ENCODE data around the gene CMTM4. TPM values are rescaled to one million over a fixed set of nuclear protein-coding genes. Genes with fewer than 3 reads are reported as not detected.
"Not testable (repeated sequence)": the region's sequence is repeated elsewhere in the genome, so short reads cannot be mapped to it uniquely, and the experiment has no call there.

The CMTM4 gene
- total RNA-seq, 1 experiment from 2014 or later: 110 TPM

- no peak overlapping the region for H3K4me3 Mint-ChIP-seq (ENCODE audit: low read depth, unreplicated experiment)
- peaks cover 2% of the 10 kb centered on the region for H3K9me3 Mint-ChIP-seq (ENCODE audit: low read depth, unreplicated experiment)
- no peak for TF ChIP-seq CTCF (IDR thresholded peaks at IDR 0.05; ENCODE audit: unreplicated experiment)
- H3K4me1 Mint-ChIP-seq (ENCODE audit: low read depth, unreplicated experiment): no peaks in the 10 kb centered on the region
- BruUV-seq (replicated peaks): no TSS peak
- H3K36me3 Mint-ChIP-seq (ENCODE audit: insufficient read depth, unreplicated experiment): no peaks in the 10 kb centered on the region
- no peaks in the 10 kb centered on the region for H3K27me3 Mint-ChIP-seq (ENCODE audit: unreplicated experiment)
- CTCF ChIA-PET: interaction anchor here (0.7 kb wide), 1 partner anchor 244 kb away, joined by 5 read pairs; no protein-coding TSS in a partner anchor
- intact Hi-C loops (cut with micrococcal nuclease; ENCODE audit: unreplicated experiment): no loop called here
- H3K27ac Mint-ChIP-seq (ENCODE audit: unreplicated experiment): no peak overlapping the region
- no peak for DNase-seq
Measured at GRCh38 chr16:66668777-66669444, 27.6 kb downstream of the CMTM4 start.

GRCh38 chr16:66667944-66668343, 28.6 kb downstream of the CMTM4 start:
- CTCF ChIA-PET: interaction anchor here (0.6 kb wide), 1 partner anchor 33 kb away, joined by 3 read pairs; no protein-coding TSS in a partner anchor
- intact Hi-C loops (cut with micrococcal nuclease; ENCODE audit: unreplicated experiment): no loop called here

DNA sequence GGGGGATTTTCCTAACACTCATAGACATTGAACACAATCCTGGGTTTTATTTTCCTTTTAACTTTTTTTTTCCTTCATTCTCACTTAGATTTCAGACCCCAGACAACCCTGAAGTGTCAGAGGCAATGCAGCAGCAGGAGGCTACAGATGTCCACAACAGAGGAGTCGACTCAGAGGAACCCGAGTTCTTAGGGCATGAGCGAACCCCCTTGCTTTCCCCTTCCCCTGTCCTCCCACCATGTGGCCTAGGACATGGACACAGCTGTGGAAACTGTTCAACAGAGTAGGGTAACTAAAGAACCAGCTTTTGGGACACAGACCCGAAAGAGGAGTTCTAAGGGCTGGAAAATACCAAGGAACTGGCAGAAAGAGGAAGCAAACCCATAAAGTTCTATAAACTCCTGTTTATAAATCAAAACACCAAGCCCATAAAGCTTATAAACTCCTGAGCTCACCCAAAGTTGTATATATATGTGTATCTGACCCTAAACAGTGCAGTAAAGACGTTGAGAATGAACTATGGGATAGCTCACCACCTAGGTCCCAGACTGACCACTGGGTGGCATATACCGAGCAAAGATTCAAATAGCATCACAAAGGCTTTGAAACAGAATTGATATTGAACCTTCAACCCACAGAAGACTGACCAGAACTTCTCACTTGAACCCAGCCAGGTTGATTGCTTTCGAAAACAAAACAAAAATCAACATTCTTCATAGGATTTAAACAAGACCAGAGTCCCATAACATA, 33.9 kb downstream of the CMTM4 start:
- TF ChIP-seq CTCF (IDR thresholded peaks at IDR 0.05; ENCODE audit: unreplicated experiment): no peak
- CTCF ChIA-PET: interaction anchor here (0.5 to 3.8 kb wide), 9 partner anchors 11 to 305 kb away, joined by 3 to 28 read pairs (median 6); no protein-coding TSS in a partner anchor

More at GRCh38 chr16:66667944-66668343, 28.6 kb downstream of the CMTM4 start:
- Mint-ChIP-seq H3K4me1 (ENCODE audit: low read depth, unreplicated experiment) (no peaks in the 10 kb centered on the region), H3K36me3 (ENCODE audit: insufficient read depth, unreplicated experiment) (no peaks in the 10 kb centered on the region), H3K9me3 (ENCODE audit: low read depth, unreplicated experiment) (peaks cover 2% of the 10 kb centered on the region), H3K4me3 (ENCODE audit: low read depth, unreplicated experiment) (no peak overlapping the region), H3K27ac (ENCODE audit: unreplicated experiment) (no peak overlapping the region), H3K27me3 (ENCODE audit: unreplicated experiment) (no peaks in the 10 kb centered on the region)
- no TSS peak for BruUV-seq (replicated peaks)
- no peak for TF ChIP-seq CTCF (IDR thresholded peaks at IDR 0.05; ENCODE audit: unreplicated experiment)
- DNase-seq: no peak

GRCh38 chr16:66661671-66662346, 34.7 kb downstream of the CMTM4 start:
- H3K36me3 Mint-ChIP-seq (ENCODE audit: insufficient read depth, unreplicated experiment); DNase-seq; H3K27me3 Mint-ChIP-seq (ENCODE audit: unreplicated experiment); H3K27ac Mint-ChIP-seq (ENCODE audit: unreplicated experiment); H3K4me3 Mint-ChIP-seq (ENCODE audit: low read depth, unreplicated experiment); H3K9me3 Mint-ChIP-seq (ENCODE audit: low read depth, unreplicated experiment); BruUV-seq (replicated peaks): not testable (repeated sequence)
- CTCF ChIA-PET: interaction anchor here (1.1 to 3.8 kb wide), 5 partner anchors 11 to 206 kb away, joined by 3 to 28 read pairs (median 10); no protein-coding TSS in a partner anchor
- intact Hi-C loops (cut with micrococcal nuclease; ENCODE audit: unreplicated experiment): loop anchor here (2.0 kb wide), 1 partner anchor 53 kb away; no protein-coding TSS in a partner anchor
- peaks cover 10% of the 10 kb centered on the region for H3K4me1 Mint-ChIP-seq (ENCODE audit: low read depth, unreplicated experiment)

More for the DNA sequence above, 33.9 kb downstream of the CMTM4 start:
- Mint-ChIP-seq H3K36me3 (ENCODE audit: insufficient read depth, unreplicated experiment) (no peaks in the 10 kb centered on the region), H3K9me3 (ENCODE audit: low read depth, unreplicated experiment) (no peaks in the 10 kb centered on the region), H3K27me3 (ENCODE audit: unreplicated experiment) (no peaks in the 10 kb centered on the region), H3K4me1 (ENCODE audit: low read depth, unreplicated experiment) (peaks cover 10% of the 10 kb centered on the region), H3K4me3 (ENCODE audit: low read depth, unreplicated experiment) (no peak overlapping the region), H3K27ac (ENCODE audit: unreplicated experiment) (no peak overlapping the region)
- intact Hi-C loops (cut with micrococcal nuclease; ENCODE audit: unreplicated experiment): loop anchor here (2.0 kb wide), 1 partner anchor 54 kb away; no protein-coding TSS in a partner anchor
- no TSS peak for BruUV-seq (replicated peaks)
- DNase-seq: peak; percentile 18

Measured in Calu3 (cell line).